ENCODE data around the gene CERCAM. TPM values are rescaled to one million over a fixed set of nuclear protein-coding genes. Genes with fewer than 3 reads are reported as not detected.

Gene CERCAM
- total RNA-seq, 2 experiments from 2014 or later, result 3.3 to 3.5 TPM

- CTCF ChIA-PET, result interaction anchor here (1.0 to 7.2 kb wide), 3 partner anchors 11 to 113 kb away, joined by 3 to 60 read pairs (median 15); partner anchors contain the start of gene CERCAM
- intact Hi-C loops (cut with micrococcal nuclease), result no loop called here
- peaks cover 28% of the 10 kb centered on the region for H3K27me3 Mint-ChIP-seq
These were observed 11.7 kb upstream of the CERCAM start for GRCh38 chr9:128408963-128409431.

DNA sequence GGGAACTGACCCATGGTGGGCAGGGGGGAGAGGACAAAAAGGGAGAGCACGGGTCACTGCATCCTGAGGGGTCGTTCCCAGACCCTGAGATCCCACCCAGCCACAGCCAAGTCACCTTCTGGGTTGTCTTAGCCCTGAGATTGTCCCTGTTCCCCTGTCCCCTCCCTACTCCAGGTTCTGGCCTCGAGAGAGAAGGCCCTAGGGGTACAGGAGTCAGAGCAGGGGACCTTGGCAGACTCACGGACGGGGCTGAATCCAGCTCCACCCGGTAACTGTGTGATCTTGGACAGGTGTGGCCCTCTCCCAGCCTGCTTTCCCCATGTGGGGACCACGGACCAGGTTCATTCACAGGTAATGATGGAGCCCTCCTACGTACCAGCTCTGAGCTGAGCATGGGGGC, 11.2 kb upstream of the CERCAM start:
- H3K4me1 Mint-ChIP-seq (ENCODE audit: low read depth), result no peaks in the 10 kb centered on the region
- H3K4me3 Mint-ChIP-seq, result no peak overlapping the region
- H3K36me3 Mint-ChIP-seq (ENCODE audit: low read depth), result no peaks in the 10 kb centered on the region
- DNase-seq (no peak), ATAC-seq (no peak)
- H3K27me3 Mint-ChIP-seq, result peaks cover 30% of the 10 kb centered on the region
- CTCF ChIA-PET, result interaction anchor here (1.0 to 7.2 kb wide), 3 partner anchors 11 to 114 kb away, joined by 3 to 60 read pairs (median 15); partner anchors contain the start of gene CERCAM
- H3K27ac Mint-ChIP-seq, result no peak overlapping the region
- no peak for TF ChIP-seq CTCF (IDR thresholded peaks at IDR 0.05)
- POLR2A ChIA-PET, result no interaction called here
- H3K9me3 Mint-ChIP-seq, result no peaks in the 10 kb centered on the region
- intact Hi-C loops (cut with micrococcal nuclease), result no loop called here

More at GRCh38 chr9:128408963-128409431, 11.7 kb upstream of the CERCAM start:
- Mint-ChIP-seq H3K9me3 (no peaks in the 10 kb centered on the region), H3K27ac (no peak overlapping the region), H3K4me3 (no peak overlapping the region), H3K4me1 (ENCODE audit: low read depth) (no peaks in the 10 kb centered on the region), H3K36me3 (ENCODE audit: low read depth) (no peaks in the 10 kb centered on the region)
- no peak for ATAC-seq
- POLR2A ChIA-PET, result no interaction called here
- no peak for DNase-seq
- no peak for TF ChIP-seq CTCF (IDR thresholded peaks at IDR 0.05)

DNA sequence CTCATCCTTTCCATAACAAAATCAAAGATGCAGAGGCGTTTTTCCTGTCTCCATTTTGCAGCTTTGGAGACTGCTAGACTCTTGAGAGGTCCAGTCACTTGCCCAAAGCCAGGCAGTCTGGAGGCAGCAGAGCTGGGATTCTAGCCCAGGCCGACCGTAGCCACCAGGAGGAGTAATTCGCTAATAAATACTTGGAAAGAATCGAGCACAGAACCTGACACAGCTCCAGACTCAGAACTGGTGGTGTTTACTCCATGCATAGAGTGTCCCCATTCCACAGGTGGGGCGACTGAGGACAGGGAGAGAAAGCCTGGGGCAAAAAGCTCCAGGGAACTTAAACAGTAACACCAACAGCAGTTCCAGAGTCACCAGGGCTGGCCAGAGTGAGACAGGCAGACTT, 10.7 kb upstream of the CERCAM start:
- peaks cover 34% of the 10 kb centered on the region for H3K27me3 Mint-ChIP-seq
- ATAC-seq, result no peak
- ChIA-PET POLR2A (interaction anchor here (0.6 to 0.9 kb wide), 2 partner anchors 12 to 39 kb away, joined by 3 read pairs; partner anchors contain the start of gene URM1), CTCF (interaction anchor here (0.8 to 7.2 kb wide), 3 partner anchors 10 to 115 kb away, joined by 3 to 60 read pairs (median 15); partner anchors contain the start of gene CERCAM)
- no peaks in the 10 kb centered on the region for H3K9me3 Mint-ChIP-seq
- H3K4me3 Mint-ChIP-seq, result no peak overlapping the region
- no peaks in the 10 kb centered on the region for H3K36me3 Mint-ChIP-seq (ENCODE audit: low read depth)
- no peak for TF ChIP-seq CTCF (IDR thresholded peaks at IDR 0.05)
- intact Hi-C loops (cut with micrococcal nuclease), result loop anchor here (5.0 kb wide), 1 partner anchor 48 kb away; no protein-coding TSS in a partner anchor
- H3K27ac Mint-ChIP-seq, result no peak overlapping the region
- no peaks in the 10 kb centered on the region for H3K4me1 Mint-ChIP-seq (ENCODE audit: low read depth)
- no peak for DNase-seq

DNA sequence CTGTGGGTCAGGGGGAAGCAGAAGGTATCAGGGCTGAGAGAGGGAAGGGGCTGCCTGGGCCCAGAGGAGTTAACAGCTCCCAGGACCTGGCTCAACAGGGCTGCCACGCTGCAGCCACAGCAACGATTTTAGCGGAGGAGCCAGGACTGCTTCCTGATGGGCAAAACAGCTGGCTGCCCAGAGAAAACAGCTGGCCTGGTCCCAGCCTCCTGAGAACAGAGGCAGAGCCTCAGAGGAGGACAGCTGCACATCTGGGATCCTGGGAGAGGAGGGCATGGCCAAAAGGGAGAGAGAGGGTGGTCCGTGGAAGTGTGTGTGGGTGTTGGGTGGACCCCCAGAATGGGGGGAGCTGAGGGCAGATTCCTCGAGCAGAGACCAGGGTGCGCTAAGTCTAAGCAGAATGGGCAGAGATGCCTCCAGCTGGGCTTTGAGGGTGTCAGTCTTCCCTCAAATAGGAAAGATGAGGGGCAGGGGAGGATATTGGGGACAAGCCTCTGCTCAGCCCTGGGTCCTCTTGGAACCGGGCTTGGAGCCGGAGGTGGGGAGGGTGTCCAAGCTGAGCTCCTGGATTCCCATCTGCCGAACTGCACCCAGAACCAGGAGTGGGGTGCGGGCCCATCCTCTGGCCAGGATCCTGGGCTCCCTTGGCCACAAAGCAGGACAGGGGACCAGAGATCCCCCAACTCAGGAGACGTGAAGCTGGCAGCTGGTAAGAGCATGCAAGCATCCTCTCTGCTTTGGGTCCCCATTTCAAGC, 9.1 kb upstream of the CERCAM start:
- peaks cover 41% of the 10 kb centered on the region for H3K27me3 Mint-ChIP-seq
- no peaks in the 10 kb centered on the region for H3K9me3 Mint-ChIP-seq
- ATAC-seq (no peak), DNase-seq (no peak)
- no peak overlapping the region for H3K27ac Mint-ChIP-seq
- H3K36me3 Mint-ChIP-seq (ENCODE audit: low read depth), result no peaks in the 10 kb centered on the region
- ChIA-PET POLR2A (interaction anchor here (0.7 to 2.4 kb wide), 6 partner anchors 8 to 50 kb away, joined by 3 to 6 read pairs (median 4); partner anchors contain the start of gene CERCAM), CTCF (interaction anchor here (1.0 to 7.2 kb wide), 8 partner anchors 8 to 221 kb away, joined by 3 to 60 read pairs (median 4); partner anchors contain the start of genes CERCAM and CIZ1)
- TF ChIP-seq CTCF (IDR thresholded peaks at IDR 0.05), result no peak
- no peak overlapping the region for H3K4me3 Mint-ChIP-seq
- H3K4me1 Mint-ChIP-seq (ENCODE audit: low read depth), result no peaks in the 10 kb centered on the region
- intact Hi-C loops (cut with micrococcal nuclease), result loop anchor here (5.0 kb wide), 1 partner anchor 49 kb away; no protein-coding TSS in a partner anchor
